K562 (cell line): ENCODE results near the gene SIRPB1. TPM values are rescaled to one million over a fixed set of nuclear protein-coding genes. Genes with fewer than 3 reads are reported as not detected.

Source experiments
- ATAC-seq: fragments of 200-7000 bp; cut with Tn5 transposase; 3 replicates; pipeline ENCODE4 v1.9.1; 2020; ENCODE audit warnings: moderate library complexity
- BruUV-seq: library from RNA; stranded (reverse); fragments of 400-500 nt; replicated peaks from 2 replicates; lab custom pipeline; 2021; lab: Mats Ljungman, UMichigan
- CTCF ChIA-PET: fragments of 300-600 bp; formaldehyde crosslinking; extraction: SDS; loops from one replicate; lab custom pipeline; 2021; ENCODE audit warnings: low intra/inter-chr PET ratio; lab: Yijun Ruan, JAX
- POLR2A ChIA-PET: fragments of 300-600, 350-650 bp; sonication (Branson Sonifier 250); formaldehyde crosslinking; extraction: SDS; loops from one replicate; lab custom pipeline; 2021; ENCODE audit warnings: antibody characterized with exemption, inconsistent platforms; lab: Yijun Ruan, JAX
- DNase-seq, 4 experiments: peaks; one replicate each; pipeline versions ENCODE4 v3.0.0 to v3.0.0-alpha.2; 2011 to 2018; ENCODE audit warnings: low spot score in 3 of 4, mixed read lengths in 3 of 4; ENCODE audit errors: extremely low read depth in 1 of 4
- FAIRE-seq: peaks from 2 replicates; lab custom pipeline; 2011; peaks lifted over from hg19 to GRCh38; lab: Jason Lieb, UNC
- H2AFZ ChIP-seq: 2 replicates; pipeline ENCODE4 v1.6.0; 2011; ENCODE audit warnings: low read depth, low read length, control low read depth, inconsistent platforms
- H3K27ac ChIP-seq: fragments of 200-600 bp; 3 replicates; pipeline ENCODE4 v1.8.0; 2011; ENCODE audit warnings: low read depth, mild to moderate bottlenecking, control low read depth, inconsistent platforms, low read length, moderate library complexity, mixed read lengths; ENCODE audit errors: extremely low read depth
- H3K27me3 ChIP-seq, 2 experiments: fragments of 300-600 bp in 1 of 2; 2 replicates in 1 of 2; 3 replicates in 1 of 2; pipeline versions ENCODE4 v1.6.0 to v1.8.0; 2011; ENCODE audit warnings: inconsistent platforms in 2 of 2, low read length in 2 of 2, mild to moderate bottlenecking in 1 of 2, mixed read lengths in 1 of 2, moderate library complexity in 1 of 2; ENCODE audit not compliant: control insufficient read depth in 2 of 2, insufficient read depth in 2 of 2
- H3K36me3 ChIP-seq: fragments of 300-600 bp; 3 replicates; pipeline ENCODE4 v1.8.0; 2011; ENCODE audit warnings: mild to moderate bottlenecking, low read length, inconsistent platforms; ENCODE audit not compliant: control insufficient read depth, insufficient read depth
- H3K4me1 ChIP-seq, 2 experiments: fragments of 200-600 bp in 1 of 2; replicated peaks in 1 of 2; 2 replicates in 1 of 2; 3 replicates in 1 of 2; pipeline versions ENCODE4 v1.5.1 to v1.8.0; 2011; ENCODE audit warnings: inconsistent platforms in 2 of 2, low read length in 2 of 2, mild to moderate bottlenecking in 1 of 2, mixed read lengths in 1 of 2, moderate library complexity in 1 of 2; ENCODE audit not compliant: control insufficient read depth in 2 of 2, insufficient read depth in 2 of 2
- H3K4me2 ChIP-seq: 2 replicates; pipeline ENCODE4 v1.6.1; 2011; ENCODE audit warnings: low read length, control low read depth, inconsistent platforms, mixed read lengths; ENCODE audit not compliant: insufficient read depth
- H3K4me3 ChIP-seq: fragments of 200-600 bp; sonication (generic), shearing (Covaris generic); 2 replicates; pipeline ENCODE4 v1.5.1; 2016; ENCODE audit warnings: control low read depth, inconsistent platforms
- H3K79me2 ChIP-seq: fragments of 200-600 bp; 3 replicates; pipeline ENCODE4 v1.8.0; 2011; ENCODE audit warnings: low read length, inconsistent platforms; ENCODE audit not compliant: control insufficient read depth, insufficient read depth
- H3K9ac ChIP-seq, 2 experiments: 2 replicates each; pipeline versions ENCODE4 v1.6.0 to v1.6.1; 2011; ENCODE audit warnings: low read depth in 2 of 2, low read length in 2 of 2, control low read depth in 1 of 2, inconsistent platforms in 1 of 2, mild to moderate bottlenecking in 1 of 2, mixed read lengths in 1 of 2; ENCODE audit not compliant: insufficient read depth in 1 of 2
- H3K9me1 ChIP-seq: one replicate; pipeline ENCODE4 v1.6.0; 2011; ENCODE audit warnings: inconsistent platforms, mild to moderate bottlenecking, low read length, moderate library complexity; ENCODE audit not compliant: control insufficient read depth, insufficient read depth
- H3K9me3 ChIP-seq: replicated peaks from 2 replicates; pipeline ENCODE4 v1.5.1; 2011; ENCODE audit warnings: low read depth, low read length, inconsistent platforms; ENCODE audit not compliant: control insufficient read depth, insufficient read depth
- H4K20me1 ChIP-seq: replicated peaks from 2 replicates; pipeline ENCODE4 v1.6.1; 2011; ENCODE audit warnings: low read length, inconsistent platforms, mixed read lengths; ENCODE audit not compliant: control insufficient read depth, insufficient read depth
- CCAR2 ChIP-seq: fragments of 200-400 bp; formaldehyde crosslinking; IDR thresholded peaks from 2 replicates; pipeline ENCODE4 v1.6.1; 2017; ENCODE audit warnings: mild to moderate bottlenecking, low read depth, low read length
- MCM2 ChIP-seq: fragments of 450-650 bp; IDR thresholded peaks from 2 replicates; pipeline ENCODE4 v1.6.1; 2017; ENCODE audit warnings: low read depth, mild to moderate bottlenecking
- NUFIP1 ChIP-seq: fragments of 450-650 bp; IDR thresholded peaks from 2 replicates; pipeline ENCODE4 v1.6.1; 2018; ENCODE audit not compliant: partially characterized antibody
- PRPF4 ChIP-seq: fragments of 200-400 bp; formaldehyde crosslinking; IDR thresholded peaks from one replicate; pipeline ENCODE4 v1.6.1; 2017; ENCODE audit warnings: low read length, low read depth, mild to moderate bottlenecking; ENCODE audit not compliant: insufficient read depth, poor library complexity, severe bottlenecking
- TBL1XR1 ChIP-seq, 2 experiments: IDR thresholded peaks; 2 replicates each; pipeline ENCODE4 v1.6.1; 2012; ENCODE audit warnings: improper control_type of control experiment in 2 of 2, low read length in 2 of 2, mild to moderate bottlenecking in 1 of 2
- TCF7 ChIP-seq: sonication (generic); IDR thresholded peaks from 2 replicates; pipeline ENCODE4 v1.6.1; 2016; ENCODE audit warnings: antibody characterized with exemption, borderline replicate concordance
- ZFP36 ChIP-seq: fragments of 150-350 bp; IDR thresholded peaks from 2 replicates; pipeline ENCODE4 v1.6.1; 2018; ENCODE audit warnings: low read length, low read depth; ENCODE audit not compliant: partially characterized antibody
- ZNF253 ChIP-seq: fragments of 250-450 bp; sonication (Bioruptor Pico); conservative IDR thresholded peaks from 2 replicates; pipeline ENCODE4 v1.6.1; 2021; ENCODE audit warnings: mild to moderate bottlenecking
- ZNF75A ChIP-seq: fragments of 450-650 bp; formaldehyde crosslinking; IDR thresholded peaks from 2 replicates; pipeline ENCODE4 v1.4.0; 2020; ENCODE audit warnings: mild to moderate bottlenecking
- ZSCAN32 ChIP-seq: fragments of 450-650 bp; formaldehyde crosslinking; IDR thresholded peaks from 2 replicates; pipeline ENCODE4 v1.4.0; 2020; ENCODE audit warnings: mild to moderate bottlenecking, moderate library complexity
- WGBS: fragments of 100-300 bp; shearing (Covaris generic); methylation state at CpG from one replicate; pipeline ENCODE4 v1.1.6; 2016; ENCODE audit warnings: low coverage, mixed read lengths; ENCODE audit not compliant: insufficient coverage; ENCODE audit errors: missing lambda C conversion rate; 5-methylcytosine and 5-hydroxymethylcytosine counted together
- in situ Hi-C: fragments of 300-500 bp; cut with MboI; formaldehyde crosslinking; loops from 4 replicates; pipeline ENCODE4 v1.15.0; 2018; ENCODE audit warnings: inconsistent platforms, mixed read lengths
- intact Hi-C: fragments of 100-400 bp; cut with micrococcal nuclease; formaldehyde crosslinking; loops from 2 replicates; pipeline ENCODE4 v1.14.2; 2022
- polyA plus RNA-seq, 8 experiments: library from polyadenylated mRNA; depleted of rRNA in 4 of 8; stranded (reverse) in 5 of 8; unstranded in 3 of 8; fragments of >200 nt; fragmentation: Nextera tagmentation in 2 of 8; fragmentation: Illumina TruSeq in 1 of 8; extraction: Ambion mirVana in 2 of 8; extraction: Trizol in 1 of 8; gene quantifications; 2 replicates each; pipeline versions ENCODE4 v1.2.1 to v1.2.3, GENCODE V29; 2011 to 2014; ENCODE audit warnings: inconsistent platforms in 1 of 8, missing spikeins in 1 of 8
- total RNA-seq, 7 experiments: library from RNA; depleted of rRNA in 6 of 7; stranded (reverse); fragments of >200 nt in 6 of 7; fragmentation: Illumina TruSeq in 2 of 7; extraction: Trizol in 2 of 7; gene quantifications; 2 replicates each; pipeline versions ENCODE4 v1.2.1 to v1.2.3, GENCODE V29; 2011 to 2021; ENCODE audit warnings: low replicate concordance in 1 of 7
- TF ChIP-seq, protein P1 (sequence below): fragments of 450-650 bp; formaldehyde crosslinking; IDR thresholded peaks from 2 replicates; pipeline ENCODE4 v1.4.0; 2020; ENCODE audit warnings: mild to moderate bottlenecking, moderate library complexity
- TF ChIP-seq, protein P2 (sequence below): sonication (generic); formaldehyde crosslinking; IDR thresholded peaks from 2 replicates; pipeline ENCODE4 v1.8.1; 2022; ENCODE audit warnings: missing genetic modification reagents
- TF ChIP-seq, protein P3 (sequence below): sonication (generic); formaldehyde crosslinking; IDR thresholded peaks from 2 replicates; pipeline ENCODE4 v1.8.1; 2023; ENCODE audit warnings: mild to moderate bottlenecking, missing genetic modification reagents
- TF ChIP-seq, protein P4 (sequence below): conservative IDR thresholded peaks from 2 replicates; pipeline ENCODE4 v1.6.1; 2011; ENCODE audit warnings: low read depth, mild to moderate bottlenecking, low read length; ENCODE audit not compliant: control insufficient read depth
- TF ChIP-seq, protein P5 (sequence below): sonication (generic); formaldehyde crosslinking; IDR thresholded peaks from 2 replicates; pipeline ENCODE4 v1.8.0; 2023; ENCODE audit warnings: mild to moderate bottlenecking, missing genetic modification reagents

Gene SIRPB1
- total and polyA plus RNA-seq, 9 of the 15 experiments (the other 6 are each of a cell fraction or from before 2014, with no cell fraction given), result not detected

DNA sequence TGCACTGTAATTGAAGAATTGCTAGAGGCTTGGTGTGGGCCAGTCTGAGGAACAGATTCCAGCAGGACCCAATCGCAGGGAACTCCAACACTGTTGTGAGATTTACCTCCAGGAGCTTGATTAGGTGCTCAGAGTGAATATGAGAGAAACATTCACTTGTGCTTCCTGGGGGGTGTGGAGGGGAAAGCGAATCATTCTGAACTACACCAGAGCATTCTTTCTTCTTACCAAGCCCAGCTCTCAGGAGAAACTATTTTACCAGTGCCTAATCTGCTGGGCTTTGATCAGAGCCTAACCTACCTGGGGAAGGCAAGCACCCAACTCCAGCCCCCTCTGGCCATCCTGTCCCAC, 7.4 kb upstream of the SIRPB1 start:
- Histone ChIP-seq H2AFZ (no peak overlapping the region), H3K4me1 (no peaks in the 10 kb centered on the region), H3K27ac (no peak overlapping the region), H3K9ac (no peak overlapping the region), H3K4me3 (no peak overlapping the region), H3K9me1 (no peaks in the 10 kb centered on the region), H3K79me2 (no peaks in the 10 kb centered on the region), H3K4me2 (no peak overlapping the region), H3K36me3 (no peaks in the 10 kb centered on the region), H3K27me3 (peaks cover 0 to 13% of the 10 kb centered on the region in 2 experiments; a peak in 2 of 5 replicates), H4K20me1 (no peaks in the 10 kb centered on the region), H3K9me3 (no peaks in the 10 kb centered on the region)
- POLR2A ChIA-PET, result no interaction called here
- FAIRE-seq, result no peak
- BruUV-seq, result no TSS peak
- WGBS, result 0% methylated on average over 1 of the region's 2 CpGs
- ATAC-seq, result no peak
- intact Hi-C loops, result no loop called here
- in situ Hi-C loops, result loop anchor here (10.0 kb wide), 1 partner anchor 262 kb away; no protein-coding TSS in a partner anchor
- CTCF ChIA-PET, result no interaction called here
- DNase-seq, result no peak
- TF ChIP-seq TCF7 (no peak), ZNF253 (CRISPR knock-in tag) (no peak), ZNF75A (CRISPR knock-in tag) (no peak), TBL1XR1 (IDR thresholded peaks at IDR 0.05; ENCODE audit: low read length in 2 of 2) (no peak), ZSCAN32 (CRISPR knock-in tag) (no peak), ZFP36 (no peak), MCM2 (no peak), NUFIP1 (no peak), CCAR2 (no peak), PRPF4 (no peak)
- TF ChIP-seq, protein P1, sequence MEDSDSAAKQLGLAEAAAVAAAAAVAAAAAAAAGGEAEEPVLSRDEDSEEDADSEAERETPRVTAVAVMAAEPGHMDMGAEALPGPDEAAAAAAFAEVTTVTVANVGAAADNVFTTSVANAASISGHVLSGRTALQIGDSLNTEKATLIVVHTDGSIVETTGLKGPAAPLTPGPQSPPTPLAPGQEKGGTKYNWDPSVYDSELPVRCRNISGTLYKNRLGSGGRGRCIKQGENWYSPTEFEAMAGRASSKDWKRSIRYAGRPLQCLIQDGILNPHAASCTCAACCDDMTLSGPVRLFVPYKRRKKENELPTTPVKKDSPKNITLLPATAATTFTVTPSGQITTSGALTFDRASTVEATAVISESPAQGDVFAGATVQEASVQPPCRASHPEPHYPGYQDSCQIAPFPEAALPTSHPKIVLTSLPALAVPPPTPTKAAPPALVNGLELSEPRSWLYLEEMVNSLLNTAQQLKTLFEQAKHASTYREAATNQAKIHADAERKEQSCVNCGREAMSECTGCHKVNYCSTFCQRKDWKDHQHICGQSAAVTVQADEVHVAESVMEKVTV, result no peak
- TF ChIP-seq, protein P2, sequence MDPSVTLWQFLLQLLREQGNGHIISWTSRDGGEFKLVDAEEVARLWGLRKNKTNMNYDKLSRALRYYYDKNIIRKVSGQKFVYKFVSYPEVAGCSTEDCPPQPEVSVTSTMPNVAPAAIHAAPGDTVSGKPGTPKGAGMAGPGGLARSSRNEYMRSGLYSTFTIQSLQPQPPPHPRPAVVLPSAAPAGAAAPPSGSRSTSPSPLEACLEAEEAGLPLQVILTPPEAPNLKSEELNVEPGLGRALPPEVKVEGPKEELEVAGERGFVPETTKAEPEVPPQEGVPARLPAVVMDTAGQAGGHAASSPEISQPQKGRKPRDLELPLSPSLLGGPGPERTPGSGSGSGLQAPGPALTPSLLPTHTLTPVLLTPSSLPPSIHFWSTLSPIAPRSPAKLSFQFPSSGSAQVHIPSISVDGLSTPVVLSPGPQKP, result no peak
- TF ChIP-seq, protein P3, sequence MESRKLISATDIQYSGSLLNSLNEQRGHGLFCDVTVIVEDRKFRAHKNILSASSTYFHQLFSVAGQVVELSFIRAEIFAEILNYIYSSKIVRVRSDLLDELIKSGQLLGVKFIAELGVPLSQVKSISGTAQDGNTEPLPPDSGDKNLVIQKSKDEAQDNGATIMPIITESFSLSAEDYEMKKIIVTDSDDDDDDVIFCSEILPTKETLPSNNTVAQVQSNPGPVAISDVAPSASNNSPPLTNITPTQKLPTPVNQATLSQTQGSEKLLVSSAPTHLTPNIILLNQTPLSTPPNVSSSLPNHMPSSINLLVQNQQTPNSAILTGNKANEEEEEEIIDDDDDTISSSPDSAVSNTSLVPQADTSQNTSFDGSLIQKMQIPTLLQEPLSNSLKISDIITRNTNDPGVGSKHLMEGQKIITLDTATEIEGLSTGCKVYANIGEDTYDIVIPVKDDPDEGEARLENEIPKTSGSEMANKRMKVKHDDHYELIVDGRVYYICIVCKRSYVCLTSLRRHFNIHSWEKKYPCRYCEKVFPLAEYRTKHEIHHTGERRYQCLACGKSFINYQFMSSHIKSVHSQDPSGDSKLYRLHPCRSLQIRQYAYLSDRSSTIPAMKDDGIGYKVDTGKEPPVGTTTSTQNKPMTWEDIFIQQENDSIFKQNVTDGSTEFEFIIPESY (CRISPR knock-in tag), result no peak
- TF ChIP-seq, protein P4, sequence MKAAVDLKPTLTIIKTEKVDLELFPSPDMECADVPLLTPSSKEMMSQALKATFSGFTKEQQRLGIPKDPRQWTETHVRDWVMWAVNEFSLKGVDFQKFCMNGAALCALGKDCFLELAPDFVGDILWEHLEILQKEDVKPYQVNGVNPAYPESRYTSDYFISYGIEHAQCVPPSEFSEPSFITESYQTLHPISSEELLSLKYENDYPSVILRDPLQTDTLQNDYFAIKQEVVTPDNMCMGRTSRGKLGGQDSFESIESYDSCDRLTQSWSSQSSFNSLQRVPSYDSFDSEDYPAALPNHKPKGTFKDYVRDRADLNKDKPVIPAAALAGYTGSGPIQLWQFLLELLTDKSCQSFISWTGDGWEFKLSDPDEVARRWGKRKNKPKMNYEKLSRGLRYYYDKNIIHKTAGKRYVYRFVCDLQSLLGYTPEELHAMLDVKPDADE, result no peak
- TF ChIP-seq, protein P5, sequence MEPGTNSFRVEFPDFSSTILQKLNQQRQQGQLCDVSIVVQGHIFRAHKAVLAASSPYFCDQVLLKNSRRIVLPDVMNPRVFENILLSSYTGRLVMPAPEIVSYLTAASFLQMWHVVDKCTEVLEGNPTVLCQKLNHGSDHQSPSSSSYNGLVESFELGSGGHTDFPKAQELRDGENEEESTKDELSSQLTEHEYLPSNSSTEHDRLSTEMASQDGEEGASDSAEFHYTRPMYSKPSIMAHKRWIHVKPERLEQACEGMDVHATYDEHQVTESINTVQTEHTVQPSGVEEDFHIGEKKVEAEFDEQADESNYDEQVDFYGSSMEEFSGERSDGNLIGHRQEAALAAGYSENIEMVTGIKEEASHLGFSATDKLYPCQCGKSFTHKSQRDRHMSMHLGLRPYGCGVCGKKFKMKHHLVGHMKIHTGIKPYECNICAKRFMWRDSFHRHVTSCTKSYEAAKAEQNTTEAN (CRISPR knock-in tag), result no peak
